Fibroblast of pulmonary artery (primary cell): Measurements from ENCODE around the gene COG5.

Experiments used
- DNase-seq: peaks from one replicate; pipeline ENCODE4 v3.0.0-alpha.2; 2010; ENCODE audit warnings: low read depth
- H3K4me3 ChIP-seq: replicated peaks from 2 replicates; pipeline ENCODE4 v1.5.1; 2011; ENCODE audit warnings: low read depth, mild to moderate bottlenecking, control low read depth, low read length, moderate library complexity
- TF ChIP-seq, protein P1 (sequence below): IDR thresholded peaks from 2 replicates; pipeline ENCODE4 v1.5.1; 2011; ENCODE audit warnings: mild to moderate bottlenecking, control low read depth, low read length, inconsistent platforms; ENCODE audit errors: missing control alignments

The COG5 gene

DNA sequence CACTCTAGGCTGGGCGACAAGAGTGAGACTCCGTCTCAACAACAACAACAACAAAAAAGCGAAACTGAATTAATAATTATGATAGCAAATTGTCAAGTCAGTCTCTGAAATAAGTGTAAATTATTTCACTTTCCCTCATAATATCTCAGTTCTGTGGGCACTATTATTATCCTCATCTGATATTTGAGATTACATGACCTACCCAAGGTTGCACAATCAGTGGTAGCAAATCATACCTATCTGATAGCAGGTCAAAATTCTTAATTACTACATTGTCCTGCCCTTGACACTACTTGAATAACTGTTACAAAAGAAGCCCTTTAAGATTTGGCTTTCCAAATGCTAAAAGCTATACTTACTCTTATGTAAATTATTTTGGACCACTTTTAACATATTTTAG is 209.1 kb downstream of the COG5 start:
- H3K4me3 ChIP-seq = no peak overlapping the region
- TF ChIP-seq, protein P1, sequence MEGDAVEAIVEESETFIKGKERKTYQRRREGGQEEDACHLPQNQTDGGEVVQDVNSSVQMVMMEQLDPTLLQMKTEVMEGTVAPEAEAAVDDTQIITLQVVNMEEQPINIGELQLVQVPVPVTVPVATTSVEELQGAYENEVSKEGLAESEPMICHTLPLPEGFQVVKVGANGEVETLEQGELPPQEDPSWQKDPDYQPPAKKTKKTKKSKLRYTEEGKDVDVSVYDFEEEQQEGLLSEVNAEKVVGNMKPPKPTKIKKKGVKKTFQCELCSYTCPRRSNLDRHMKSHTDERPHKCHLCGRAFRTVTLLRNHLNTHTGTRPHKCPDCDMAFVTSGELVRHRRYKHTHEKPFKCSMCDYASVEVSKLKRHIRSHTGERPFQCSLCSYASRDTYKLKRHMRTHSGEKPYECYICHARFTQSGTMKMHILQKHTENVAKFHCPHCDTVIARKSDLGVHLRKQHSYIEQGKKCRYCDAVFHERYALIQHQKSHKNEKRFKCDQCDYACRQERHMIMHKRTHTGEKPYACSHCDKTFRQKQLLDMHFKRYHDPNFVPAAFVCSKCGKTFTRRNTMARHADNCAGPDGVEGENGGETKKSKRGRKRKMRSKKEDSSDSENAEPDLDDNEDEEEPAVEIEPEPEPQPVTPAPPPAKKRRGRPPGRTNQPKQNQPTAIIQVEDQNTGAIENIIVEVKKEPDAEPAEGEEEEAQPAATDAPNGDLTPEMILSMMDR = no peak
- no peak for DNase-seq

DNA sequence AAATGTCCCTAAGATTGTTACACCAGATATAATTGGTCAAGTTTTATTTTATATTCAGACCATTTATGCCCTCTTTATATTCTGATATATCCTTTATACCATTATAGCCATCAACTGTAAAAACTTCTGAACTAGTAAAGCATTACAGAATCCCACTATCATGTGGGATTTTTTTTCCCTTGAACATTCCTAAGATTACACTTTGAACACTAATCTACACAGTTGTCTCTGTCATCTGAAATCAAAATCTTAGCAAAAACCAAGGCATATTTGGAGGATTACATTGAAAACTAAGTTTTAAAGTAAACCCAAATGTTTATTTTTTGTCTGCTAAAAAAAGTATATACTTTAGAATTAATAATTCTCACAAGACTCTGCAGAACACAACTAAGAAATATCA is 210.0 kb downstream of the COG5 start:
- TF ChIP-seq, protein P1 = no peak
- H3K4me3 ChIP-seq = no peak overlapping the region
- no peak for DNase-seq

DNA sequence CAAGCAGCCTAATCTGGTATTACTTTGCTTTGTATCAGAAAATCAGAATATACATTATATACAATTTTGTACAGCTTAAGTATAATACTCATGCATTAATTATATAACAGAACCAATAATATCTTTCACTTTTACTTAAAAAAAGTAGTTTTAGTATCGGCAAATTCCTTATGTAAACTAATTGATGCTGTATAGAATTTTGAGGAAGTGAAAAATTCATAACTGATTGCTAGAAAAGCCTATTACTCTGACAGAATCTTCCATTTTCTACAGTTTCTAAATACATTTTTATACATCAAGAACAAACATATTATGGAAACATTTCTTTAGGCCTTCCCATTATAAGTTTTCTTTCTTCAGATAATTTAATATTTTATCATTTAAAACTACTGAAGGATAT is 217.8 kb downstream of the COG5 start:
- DNase-seq = no peak
- TF ChIP-seq, protein P1 = no peak
- H3K4me3 ChIP-seq = no peak overlapping the region

DNA sequence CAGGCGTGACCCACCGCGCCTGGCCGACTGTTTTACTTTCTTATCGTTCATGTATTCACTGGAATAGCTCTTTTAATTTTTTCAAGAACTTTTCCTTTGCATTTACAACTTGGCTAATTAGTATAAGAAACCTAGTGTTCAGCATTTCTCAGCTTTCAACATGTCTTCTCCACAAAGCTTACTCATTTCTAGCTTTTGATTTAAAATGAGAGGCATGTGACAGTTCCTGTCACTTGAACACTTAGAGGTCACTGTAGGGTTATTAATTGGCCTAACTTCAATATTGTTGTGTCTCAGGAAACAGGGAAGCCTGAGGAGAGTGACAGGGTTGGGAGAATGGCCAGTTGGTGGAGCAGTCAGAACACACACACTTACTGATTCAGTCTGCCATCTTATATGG is 218.9 kb downstream of the COG5 start:
- no peak for DNase-seq
- no peak overlapping the region for H3K4me3 ChIP-seq
- TF ChIP-seq, protein P1 = no peak

DNA sequence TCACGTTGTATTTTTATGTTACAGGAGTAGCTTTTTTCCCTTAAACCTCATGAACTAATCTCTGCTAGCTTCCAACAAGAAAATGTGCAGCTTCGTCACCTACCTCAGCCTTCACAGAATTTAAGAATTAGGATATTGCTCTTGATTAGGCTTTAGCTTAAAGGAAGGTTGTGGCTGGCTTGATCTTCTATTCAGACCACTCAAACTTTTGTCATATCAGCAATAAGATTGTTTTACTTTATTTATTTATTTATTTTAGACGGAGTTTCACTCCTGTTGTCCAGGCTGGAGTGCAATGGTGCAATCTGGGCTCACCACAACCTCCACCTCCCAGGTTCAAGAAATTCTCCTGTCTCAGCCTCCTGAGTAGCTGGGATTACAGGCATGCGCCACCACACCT is 219.4 kb downstream of the COG5 start:
- TF ChIP-seq, protein P1 = no peak
- no peak overlapping the region for H3K4me3 ChIP-seq
- no peak for DNase-seq

DNA sequence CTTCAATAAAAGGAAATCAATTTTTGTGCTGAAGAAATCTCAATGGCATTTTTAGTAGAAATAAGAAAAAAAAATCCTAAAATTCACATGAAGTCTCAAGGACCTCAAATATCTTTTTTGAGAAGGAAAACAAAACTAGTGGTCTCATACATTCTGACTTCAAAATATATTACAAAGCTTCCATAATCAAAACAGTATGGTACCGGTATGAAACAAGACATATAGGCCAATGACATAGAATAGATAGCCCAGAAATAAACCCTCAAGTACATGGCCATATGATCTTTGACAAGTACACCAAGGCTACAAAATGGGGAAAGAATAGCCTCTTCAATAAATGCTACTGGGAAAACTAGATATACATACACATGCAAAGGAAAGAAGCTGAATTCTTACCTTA is 225.6 kb downstream of the COG5 start:
- TF ChIP-seq, protein P1 = no peak
- no peak for DNase-seq

DNA sequence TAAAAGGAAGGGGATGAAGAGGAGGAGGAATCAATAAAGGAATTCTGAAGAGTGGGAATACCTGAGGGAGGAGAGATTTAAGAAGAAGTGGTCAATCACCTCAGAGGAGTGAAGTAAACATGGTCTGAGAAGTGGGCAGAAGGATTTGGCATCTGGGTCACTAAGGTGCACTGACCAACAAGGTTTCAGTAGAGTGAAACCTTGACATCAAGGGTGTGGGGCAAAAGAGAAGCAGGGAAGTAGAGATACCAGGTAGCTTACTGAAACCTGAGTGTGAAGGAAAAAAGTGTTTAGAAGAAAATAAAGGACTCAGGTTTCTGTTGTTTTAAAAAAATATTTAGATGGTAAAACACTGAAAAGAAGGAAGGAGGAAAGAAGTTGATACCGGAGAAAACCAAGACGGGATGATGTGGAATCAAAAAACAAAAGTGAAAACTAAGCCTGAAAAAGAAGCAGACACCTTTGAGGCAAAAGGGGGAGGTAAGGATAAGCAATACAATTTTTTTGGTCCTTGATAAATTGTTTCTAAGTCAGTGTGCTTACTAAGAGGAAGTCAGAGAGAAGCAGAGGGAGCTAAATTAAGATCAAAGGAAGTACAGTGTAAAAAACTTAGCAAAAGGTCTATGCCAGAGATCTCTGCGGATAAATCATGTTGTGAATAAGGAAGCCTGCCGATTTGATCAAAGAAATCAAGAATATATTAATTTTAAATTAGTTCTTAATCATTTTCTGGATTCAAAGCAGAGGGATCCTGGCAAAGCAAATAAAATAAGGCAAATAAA is 231.0 kb downstream of the COG5 start:
- no peak overlapping the region for H3K4me3 ChIP-seq
- TF ChIP-seq, protein P1 = no peak
- DNase-seq = no peak

More for the DNA sequence above, 225.6 kb downstream of the COG5 start:
- no peak overlapping the region for H3K4me3 ChIP-seq
